Loucy (cell line): ENCODE results near the gene ATRNL1.

Experiments
- H2AFZ ChIP-seq: fragments of 200-600 bp; sonication (generic); 2 replicates; pipeline ENCODE4 v1.6.0; 2016; ENCODE audit warnings: antibody characterized with exemption, mild to moderate bottlenecking, low read length, moderate library complexity
- H3F3A ChIP-seq: fragments of 200-600 bp; 2 replicates; pipeline ENCODE4 v1.6.0; 2016; ENCODE audit warnings: antibody characterized with exemption, low read depth, mild to moderate bottlenecking
- H3K27me3 ChIP-seq: fragments of 200-600 bp; sonication (generic); 2 replicates; pipeline ENCODE4 v1.6.1; 2014; ENCODE audit warnings: low read length, mild to moderate bottlenecking; ENCODE audit not compliant: insufficient read depth, poor library complexity, severe bottlenecking
- H3K36me3 ChIP-seq: fragments of 200-600 bp; sonication (generic); 2 replicates; pipeline ENCODE4 v1.6.1; 2016; ENCODE audit warnings: low read length; ENCODE audit not compliant: insufficient read depth
- H3K4me1 ChIP-seq: fragments of 200-600 bp; sonication (generic); 2 replicates; pipeline ENCODE4 v1.5.1; 2014; ENCODE audit warnings: low read length, mild to moderate bottlenecking; ENCODE audit not compliant: insufficient read depth, poor library complexity, severe bottlenecking
- H3K4me2 ChIP-seq: fragments of 200-600 bp; sonication (generic); 2 replicates; pipeline ENCODE4 v1.6.0; 2014; ENCODE audit warnings: antibody characterized with exemption, low read length, low read depth, mild to moderate bottlenecking; ENCODE audit not compliant: poor library complexity, severe bottlenecking
- H3K4me3 ChIP-seq: fragments of 200-600 bp; sonication (generic); 2 replicates; pipeline ENCODE4 v1.5.1; 2014; ENCODE audit warnings: low read length, mild to moderate bottlenecking, mixed read lengths; ENCODE audit not compliant: poor library complexity, severe bottlenecking
- H3K79me2 ChIP-seq: fragments of 200-600 bp; sonication (generic); 2 replicates; pipeline ENCODE4 v1.6.1; 2014; ENCODE audit warnings: low read length; ENCODE audit not compliant: insufficient read depth
- H3K9ac ChIP-seq: fragments of 200-600 bp; sonication (generic); 2 replicates; pipeline ENCODE4 v1.6.0; 2014; ENCODE audit warnings: mild to moderate bottlenecking, low read depth, low read length, moderate library complexity; ENCODE audit not compliant: poor library complexity, severe bottlenecking
- H3K9me2 ChIP-seq: fragments of 200-600 bp; sonication (generic); replicated peaks from 2 replicates; pipeline ENCODE4 v1.6.1; 2016; ENCODE audit warnings: low read depth, low read length, mixed read lengths
- H3K9me3 ChIP-seq: fragments of 200-600 bp; sonication (generic); 2 replicates; pipeline ENCODE4 v1.6.1; 2014; ENCODE audit warnings: mild to moderate bottlenecking, antibody characterized with exemption, low read length, low read depth; ENCODE audit not compliant: insufficient read depth
- H4K20me1 ChIP-seq: fragments of 200-600 bp; sonication (generic); 2 replicates; pipeline ENCODE4 v1.6.0; 2014; ENCODE audit warnings: antibody characterized with exemption, low read length, mild to moderate bottlenecking; ENCODE audit not compliant: insufficient read depth, poor library complexity, severe bottlenecking
- EZH2phosphoT487 ChIP-seq: fragments of 200-600 bp; IDR thresholded peaks from 2 replicates; pipeline ENCODE4 v1.6.1; 2018; ENCODE audit warnings: antibody characterized with exemption, mild to moderate bottlenecking, moderate library complexity, borderline replicate concordance
- TF ChIP-seq, protein P1 (sequence below): fragments of 200-600 bp; sonication (generic); conservative IDR thresholded peaks from 2 replicates; pipeline ENCODE4 v1.5.1; 2014; ENCODE audit warnings: mild to moderate bottlenecking, antibody characterized with exemption, low read length

ATRNL1 gene

DNA sequence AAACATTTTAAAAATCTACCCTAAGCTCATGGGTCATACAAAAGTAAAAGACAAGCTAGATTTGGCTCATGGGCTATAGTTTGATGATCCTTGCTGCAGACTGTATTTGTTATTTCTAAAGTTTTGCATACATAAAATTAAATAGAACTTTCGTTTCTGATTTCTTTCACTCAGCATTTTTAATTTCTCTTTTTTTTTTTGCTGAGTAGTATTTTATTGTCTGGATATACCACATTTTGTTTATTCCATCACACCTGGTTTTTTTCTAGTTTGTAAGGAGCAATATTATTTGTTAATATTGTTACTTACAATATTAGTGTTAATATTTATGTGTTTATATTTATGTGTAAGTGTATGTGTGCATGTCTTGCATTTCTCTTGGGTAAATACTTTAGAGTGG lies 291.5 kb downstream of the ATRNL1 start:
- Histone ChIP-seq H3K27me3 (no peaks in the 10 kb centered on the region), H3K9ac (no peak overlapping the region), H3F3A (no peaks in the 10 kb centered on the region), H4K20me1 (no peaks in the 10 kb centered on the region), H3K4me3 (no peak overlapping the region), H3K4me2 (no peak overlapping the region), H3K9me3 (no peaks in the 10 kb centered on the region; the same call in 1 of the 2 replicates), H3K9me2 (no peaks in the 10 kb centered on the region), H3K79me2 (no peaks in the 10 kb centered on the region), H3K36me3 (no peaks in the 10 kb centered on the region), H2AFZ (no peak overlapping the region), H3K4me1 (no peaks in the 10 kb centered on the region)
- TF ChIP-seq, protein P1, sequence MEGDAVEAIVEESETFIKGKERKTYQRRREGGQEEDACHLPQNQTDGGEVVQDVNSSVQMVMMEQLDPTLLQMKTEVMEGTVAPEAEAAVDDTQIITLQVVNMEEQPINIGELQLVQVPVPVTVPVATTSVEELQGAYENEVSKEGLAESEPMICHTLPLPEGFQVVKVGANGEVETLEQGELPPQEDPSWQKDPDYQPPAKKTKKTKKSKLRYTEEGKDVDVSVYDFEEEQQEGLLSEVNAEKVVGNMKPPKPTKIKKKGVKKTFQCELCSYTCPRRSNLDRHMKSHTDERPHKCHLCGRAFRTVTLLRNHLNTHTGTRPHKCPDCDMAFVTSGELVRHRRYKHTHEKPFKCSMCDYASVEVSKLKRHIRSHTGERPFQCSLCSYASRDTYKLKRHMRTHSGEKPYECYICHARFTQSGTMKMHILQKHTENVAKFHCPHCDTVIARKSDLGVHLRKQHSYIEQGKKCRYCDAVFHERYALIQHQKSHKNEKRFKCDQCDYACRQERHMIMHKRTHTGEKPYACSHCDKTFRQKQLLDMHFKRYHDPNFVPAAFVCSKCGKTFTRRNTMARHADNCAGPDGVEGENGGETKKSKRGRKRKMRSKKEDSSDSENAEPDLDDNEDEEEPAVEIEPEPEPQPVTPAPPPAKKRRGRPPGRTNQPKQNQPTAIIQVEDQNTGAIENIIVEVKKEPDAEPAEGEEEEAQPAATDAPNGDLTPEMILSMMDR, result no peak
- no peak for TF ChIP-seq EZH2phosphoT487

DNA sequence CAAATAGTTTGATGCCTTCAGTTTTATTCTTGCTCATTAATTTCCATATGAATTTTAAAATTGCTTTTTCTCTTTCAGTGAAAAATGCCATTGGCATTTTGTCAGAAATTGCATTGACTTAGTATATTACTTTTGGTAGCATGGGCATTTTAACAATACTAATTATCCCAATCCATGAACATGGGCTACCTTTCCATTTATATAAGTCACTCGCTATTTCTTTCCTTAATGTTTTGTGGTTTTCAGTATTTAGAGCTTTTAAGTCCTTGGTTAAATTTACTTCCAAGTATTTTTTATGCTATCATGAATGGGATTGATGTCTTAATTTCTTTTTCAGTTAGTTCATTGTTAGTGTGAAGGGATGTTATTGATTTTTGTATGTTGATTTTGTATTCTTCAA lies 297.4 kb downstream of the ATRNL1 start:
- Histone ChIP-seq H3K4me2 (no peak overlapping the region), H3K4me3 (no peak overlapping the region), H3K27me3 (no peaks in the 10 kb centered on the region), H3K9me2 (no peaks in the 10 kb centered on the region), H3K36me3 (peaks cover 4% of the 10 kb centered on the region; the same call in 1 of the 2 replicates), H3K9me3 (0 out of 2 replicates have a peak, but pooled peaks cover 4% of the 10 kb centered on the region), H3K79me2 (no peaks in the 10 kb centered on the region), H3K4me1 (no peaks in the 10 kb centered on the region), H3K9ac (no peak overlapping the region), H2AFZ (no peak overlapping the region), H4K20me1 (no peaks in the 10 kb centered on the region), H3F3A (no peaks in the 10 kb centered on the region)
- TF ChIP-seq EZH2phosphoT487, result no peak
- TF ChIP-seq, protein P1, result no peak

DNA sequence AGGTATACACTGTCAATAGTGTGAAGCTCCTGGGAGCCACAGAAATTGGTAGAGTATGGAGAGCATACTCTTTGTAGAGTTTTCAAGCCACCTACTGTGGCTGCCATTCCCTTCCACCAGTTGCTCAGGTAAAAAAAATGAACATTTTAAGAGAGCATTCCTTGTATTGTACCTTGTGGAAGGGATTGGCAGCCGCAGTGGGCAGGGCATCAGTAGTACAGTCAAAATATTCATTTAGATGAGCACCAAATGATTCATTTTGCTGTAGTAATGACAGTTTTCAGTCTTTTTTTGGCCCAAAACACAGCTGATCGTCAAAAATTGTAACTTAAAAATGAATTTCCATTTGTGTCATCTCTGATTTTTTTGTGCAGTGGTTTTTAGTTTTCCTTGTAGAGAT lies 304.9 kb downstream of the ATRNL1 start:
- Histone ChIP-seq H3K9ac (no peak overlapping the region), H3K4me3 (no peak overlapping the region), H2AFZ (no peak overlapping the region), H3F3A (no peaks in the 10 kb centered on the region), H3K9me3 (no peaks in the 10 kb centered on the region; the same call in none of the 2 replicates), H3K9me2 (no peaks in the 10 kb centered on the region), H3K27me3 (no peaks in the 10 kb centered on the region), H3K4me1 (no peaks in the 10 kb centered on the region), H3K36me3 (peaks cover 4% of the 10 kb centered on the region; the same call in 1 of the 2 replicates), H4K20me1 (no peaks in the 10 kb centered on the region), H3K4me2 (no peak overlapping the region), H3K79me2 (no peaks in the 10 kb centered on the region)
- TF ChIP-seq, protein P1, result no peak
- no peak for TF ChIP-seq EZH2phosphoT487
